ENCODE results near the gene SPRN.
"Not testable (repeated sequence)": the region's sequence is repeated elsewhere in the genome, so short reads cannot be mapped to it uniquely, and the experiment has no call there.

The SPRN gene

GRCh38 chr10:133456041-133456951, 31.9 kb upstream of the SPRN start:
- peak; percentile 6 for DNase-seq (ENCODE audit: low spot score)

GRCh38 chr10:133455611-133456031, 31.2 kb upstream of the SPRN start:
- no peak for DNase-seq (ENCODE audit: low spot score)

- no peak for DNase-seq (ENCODE audit: low spot score)
Observed at GRCh38 chr10:133455196-133455595, 30.8 kb upstream of the SPRN start.

- DNase-seq (ENCODE audit: low spot score), result peak; percentile 4
Observed at GRCh38 chr10:133454204-133454893, 29.9 kb upstream of the SPRN start.

- DNase-seq (ENCODE audit: low spot score), result peak; percentile 4
Observed at GRCh38 chr10:133453516-133454203, 29.2 kb upstream of the SPRN start, which contains the start of gene SCART1. Gene SCART1 (plus strand): TSS chr10:133453945. CDS start chr10:133453998, 53 bp downstream.

GRCh38 chr10:133452453-133452852, 28.0 kb upstream of the SPRN start:
- DNase-seq (ENCODE audit: low spot score), result no peak

GRCh38 chr10:133451346-133451745, 26.9 kb upstream of the SPRN start:
- DNase-seq (ENCODE audit: low spot score), result no peak

GRCh38 chr10:133448120-133448519, 23.7 kb upstream of the SPRN start:
- no peak for DNase-seq (ENCODE audit: low spot score)

GRCh38 chr10:133446979-133447378, 22.6 kb upstream of the SPRN start:
- no peak for DNase-seq (ENCODE audit: low spot score)

GRCh38 chr10:133445751-133446708, 21.6 kb upstream of the SPRN start:
- peak; percentile 23 for DNase-seq (ENCODE audit: low spot score)

GRCh38 chr10:133445268-133445732, 20.9 kb upstream of the SPRN start:
- peak; percentile 5 for DNase-seq (ENCODE audit: low spot score)

GRCh38 chr10:133444342-133445267, 20.2 kb upstream of the SPRN start:
- DNase-seq (ENCODE audit: low spot score), result peak; percentile 3

GRCh38 chr10:133442967-133443924, 18.8 kb upstream of the SPRN start:
- DNase-seq (ENCODE audit: low spot score), result peak; percentile 1

GRCh38 chr10:133442191-133442966, 18.0 kb upstream of the SPRN start:
- peak; percentile 8 for DNase-seq (ENCODE audit: low spot score)

GRCh38 chr10:133441780-133442179, 17.4 kb upstream of the SPRN start:
- peak; percentile 3 for DNase-seq (ENCODE audit: low spot score)

GRCh38 chr10:133441356-133441755, 16.9 kb upstream of the SPRN start:
- DNase-seq (ENCODE audit: low spot score), result not testable (repeated sequence)

GRCh38 chr10:133440633-133441285, 16.3 kb upstream of the SPRN start:
- DNase-seq (ENCODE audit: low spot score), result no peak
